GDM1 (cell line): ENCODE data around the gene PPP1R12B.
"Not testable (repeated sequence)": the region's sequence is repeated elsewhere in the genome, so short reads cannot be mapped to it uniquely, and the experiment has no call there.

Experiments used
- DNase-seq: peaks from one replicate; lab custom pipeline; 2025; lab: John Stamatoyannopoulos, UW

PPP1R12B gene

DNA sequence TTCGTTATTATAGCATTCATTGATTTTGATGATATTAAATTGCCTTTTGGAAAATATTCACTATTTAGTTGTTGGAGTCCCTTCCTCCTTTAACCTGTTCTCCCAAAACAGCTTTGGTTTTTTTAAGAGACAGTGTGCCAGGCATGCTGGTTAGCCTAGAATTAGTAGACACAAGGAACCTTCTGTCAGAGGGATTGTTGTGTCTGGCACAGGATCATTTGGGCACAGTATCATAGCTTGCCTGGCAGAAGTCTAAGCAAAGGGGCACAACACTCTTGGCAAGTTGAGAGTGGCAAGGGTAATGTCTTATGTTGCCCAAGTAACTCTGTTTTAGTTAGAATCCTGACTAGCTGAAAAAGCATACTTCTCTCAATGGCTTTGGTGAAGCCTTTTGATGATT, 49.9 kb downstream of the PPP1R12B start:
- not testable (repeated sequence) for DNase-seq

DNA sequence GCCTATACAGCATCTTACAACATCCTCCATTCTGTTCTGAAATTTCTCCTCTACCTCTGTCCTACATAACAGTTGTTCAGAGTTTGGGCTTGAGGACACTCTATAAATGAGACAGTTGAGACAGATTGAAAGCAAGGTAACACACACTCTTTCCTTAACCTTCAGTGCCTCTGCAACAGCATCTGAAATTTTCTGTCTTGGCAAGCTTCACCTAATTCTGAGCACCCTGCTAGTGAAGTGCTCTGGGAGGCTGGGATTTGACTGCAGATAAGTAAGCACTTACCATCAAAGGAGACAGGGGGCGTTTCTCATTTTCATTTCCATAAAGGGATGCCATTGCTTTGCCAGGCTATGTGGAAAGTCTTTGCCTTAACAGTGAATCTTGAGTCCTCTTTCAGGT, 53.3 kb downstream of the PPP1R12B start:
- DNase-seq: not testable (repeated sequence)

- not testable (repeated sequence) for DNase-seq
Observed at GRCh38 chr1:202403381-202403780, 54.9 kb downstream of the PPP1R12B start.

- DNase-seq: no peak
Observed at GRCh38 chr1:202405928-202406327, 57.4 kb downstream of the PPP1R12B start.

- DNase-seq: not testable (repeated sequence)
Observed at GRCh38 chr1:202406896-202407295, 58.4 kb downstream of the PPP1R12B start.

- not testable (repeated sequence) for DNase-seq
Observed at GRCh38 chr1:202407378-202407777, 58.9 kb downstream of the PPP1R12B start.

- DNase-seq: not testable (repeated sequence)
Observed at GRCh38 chr1:202410251-202410650, 61.8 kb downstream of the PPP1R12B start.

GRCh38 chr1:202410854-202411357, 62.4 kb downstream of the PPP1R12B start:
- not testable (repeated sequence) for DNase-seq

- DNase-seq: no peak
Observed at GRCh38 chr1:202411422-202411821, 62.9 kb downstream of the PPP1R12B start.

GRCh38 chr1:202412421-202412820, 63.9 kb downstream of the PPP1R12B start:
- DNase-seq: not testable (repeated sequence)

DNA sequence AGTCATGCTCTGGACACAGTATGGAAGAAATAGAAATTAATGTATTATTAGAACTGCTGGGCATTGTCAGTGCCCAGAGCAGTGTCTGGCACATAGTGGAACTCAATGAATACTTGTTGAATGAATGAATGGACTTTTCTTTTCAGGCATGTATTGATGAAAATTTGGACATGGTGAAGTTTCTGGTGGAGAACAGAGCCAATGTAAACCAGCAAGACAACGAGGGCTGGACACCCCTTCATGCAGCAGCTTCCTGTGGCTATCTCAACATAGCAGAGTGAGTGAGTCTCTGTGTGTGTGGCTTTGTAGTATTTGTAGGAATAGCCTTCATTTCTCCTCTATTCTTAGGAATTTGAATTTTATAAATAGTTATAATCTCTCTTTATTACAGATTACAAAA, 68.1 kb downstream of the PPP1R12B start:
- DNase-seq: no peak

DNA sequence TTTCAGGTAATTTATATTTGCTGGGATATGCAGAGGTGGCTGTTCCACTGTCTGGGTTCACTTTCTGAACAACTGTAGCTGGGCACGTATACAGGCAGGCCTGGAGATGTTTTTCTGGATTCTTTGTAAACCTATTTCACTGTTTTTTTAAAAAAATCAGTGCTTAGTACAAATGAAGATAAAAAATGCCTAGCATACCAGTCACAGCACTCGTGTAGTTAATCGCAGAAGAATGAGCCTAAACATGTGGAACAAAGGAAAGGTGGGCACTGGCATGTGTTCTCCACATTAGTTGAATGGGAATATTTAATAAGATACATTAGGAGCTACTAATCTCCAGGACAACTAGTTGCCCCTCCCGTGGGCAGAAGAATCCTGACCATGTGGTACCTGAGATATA, 68.6 kb downstream of the PPP1R12B start:
- DNase-seq: not testable (repeated sequence)

GRCh38 chr1:202417762-202418201, 69.3 kb downstream of the PPP1R12B start:
- DNase-seq: not testable (repeated sequence)

- DNase-seq: not testable (repeated sequence)
Observed at GRCh38 chr1:202419731-202420130, 71.2 kb downstream of the PPP1R12B start.

DNA sequence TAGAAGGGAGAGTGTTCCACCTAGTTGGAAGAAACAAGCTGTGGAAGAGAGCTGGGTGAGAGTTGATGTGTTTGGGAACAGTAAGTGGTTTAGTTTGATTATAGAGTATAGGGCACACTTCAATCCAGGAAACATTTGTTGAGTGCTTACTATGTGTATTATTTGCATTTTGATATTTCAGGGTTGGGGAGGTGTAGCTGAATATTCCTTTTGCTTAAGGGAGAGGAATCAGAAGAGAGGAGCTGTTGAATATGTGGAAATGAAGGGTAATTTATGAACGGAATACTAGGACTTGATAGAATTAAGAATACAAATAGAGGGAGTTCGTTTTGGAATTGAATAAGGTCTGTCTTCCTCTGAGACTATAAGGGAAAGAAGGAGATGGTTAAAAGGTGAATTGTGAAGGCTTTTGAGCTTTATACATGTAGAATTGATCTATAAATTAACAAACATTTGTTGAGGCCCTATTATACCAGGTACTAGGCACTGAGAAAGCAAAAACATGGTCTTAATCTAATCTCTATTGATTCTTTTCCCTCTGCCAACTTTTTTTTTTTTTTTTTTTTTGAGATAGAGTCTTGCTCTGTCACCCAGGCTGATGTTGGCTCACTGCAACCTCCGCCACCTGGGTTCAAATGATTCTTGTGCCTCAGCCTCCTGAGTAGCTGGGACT, 72.1 kb downstream of the PPP1R12B start:
- not testable (repeated sequence) for DNase-seq

- DNase-seq: not testable (repeated sequence)
Observed at GRCh38 chr1:202422709-202423108, 74.2 kb downstream of the PPP1R12B start.

GRCh38 chr1:202424260-202424659, 75.8 kb downstream of the PPP1R12B start:
- DNase-seq: not testable (repeated sequence)

DNA sequence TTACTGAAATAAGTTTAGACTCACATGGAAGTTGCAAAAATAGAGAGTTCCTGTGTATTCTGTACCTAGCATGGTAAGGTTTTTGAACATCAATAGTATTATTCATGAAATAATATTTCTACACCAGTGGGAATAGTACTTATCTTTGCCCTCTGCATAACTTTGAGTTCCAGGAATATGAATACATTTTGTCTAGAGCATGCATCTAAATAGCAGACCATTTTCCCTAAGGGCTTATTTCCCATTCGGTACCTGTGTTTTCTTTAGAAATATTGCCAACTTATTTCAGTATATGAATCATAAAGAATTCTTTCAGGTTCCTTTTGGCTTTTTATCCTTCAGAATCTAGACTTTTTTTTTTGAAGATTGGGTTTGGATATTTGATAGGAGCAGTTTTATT, 81.6 kb downstream of the PPP1R12B start:
- not testable (repeated sequence) for DNase-seq

GRCh38 chr1:202432338-202432737, 83.8 kb downstream of the PPP1R12B start:
- DNase-seq: not testable (repeated sequence)

GRCh38 chr1:202433155-202434043, 84.9 kb downstream of the PPP1R12B start:
- DNase-seq: no peak

GRCh38 chr1:202434059-202434458, 85.6 kb downstream of the PPP1R12B start:
- DNase-seq: no peak

GRCh38 chr1:202438393-202439174, 90.1 kb downstream of the PPP1R12B start:
- DNase-seq: no peak
